Astrocyte (in vitro differentiated cells and primary cell): ENCODE results near the gene C8A.

Experiments used
- CTCF ChIP-seq: IDR thresholded peaks from 2 replicates; pipeline ENCODE4 v1.5.1; 2011; ENCODE audit warnings: low read depth, mild to moderate bottlenecking, inconsistent platforms, low read length, moderate library complexity; ENCODE audit not compliant: insufficient read depth
- EZH2 ChIP-seq: IDR thresholded peaks from 2 replicates; pipeline ENCODE4 v1.6.1; 2012; ENCODE audit warnings: mild to moderate bottlenecking, low read length, inconsistent platforms; ENCODE audit not compliant: insufficient read depth

- TF ChIP-seq CTCF (no peak), EZH2 (no peak)
Measured at GRCh38 chr1:56864430-56864829, 9.8 kb downstream of the C8A start.
